ENCODE measurements around the gene AMHR2. TPM values are rescaled to one million over a fixed set of nuclear protein-coding genes. Genes with fewer than 3 reads are reported as not detected.

AMHR2 gene
- total and polyA plus RNA-seq, 9 of the 15 experiments (the other 6 are each of a cell fraction or from before 2014, with no cell fraction given): 8.9 to 49.7 (median 19.3) TPM

DNA sequence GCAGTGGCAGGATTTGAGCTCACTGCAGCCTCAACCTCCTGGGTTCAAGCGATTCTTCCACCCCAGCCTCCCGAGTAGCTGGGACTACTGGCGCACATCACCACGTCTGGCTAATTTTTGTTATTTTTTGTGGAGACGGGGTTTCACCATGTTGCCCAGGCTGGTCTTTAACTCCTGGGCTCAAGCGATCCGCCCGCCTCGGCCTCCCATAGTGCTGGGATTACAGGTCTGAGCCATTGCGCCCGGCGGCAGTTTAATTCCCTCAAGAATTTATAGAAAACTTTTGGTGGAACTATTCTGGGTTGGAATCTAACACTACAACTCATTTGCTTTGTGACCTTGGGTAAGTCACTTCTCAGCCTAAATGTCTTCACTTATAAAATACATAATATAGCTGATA is 45.4 kb upstream of the AMHR2 start (continued):
- TF ChIP-seq BCL6 (CRISPR knock-in tag; IDR thresholded peaks at IDR 0.05): no peak
- TF ChIP-seq, protein P1, sequence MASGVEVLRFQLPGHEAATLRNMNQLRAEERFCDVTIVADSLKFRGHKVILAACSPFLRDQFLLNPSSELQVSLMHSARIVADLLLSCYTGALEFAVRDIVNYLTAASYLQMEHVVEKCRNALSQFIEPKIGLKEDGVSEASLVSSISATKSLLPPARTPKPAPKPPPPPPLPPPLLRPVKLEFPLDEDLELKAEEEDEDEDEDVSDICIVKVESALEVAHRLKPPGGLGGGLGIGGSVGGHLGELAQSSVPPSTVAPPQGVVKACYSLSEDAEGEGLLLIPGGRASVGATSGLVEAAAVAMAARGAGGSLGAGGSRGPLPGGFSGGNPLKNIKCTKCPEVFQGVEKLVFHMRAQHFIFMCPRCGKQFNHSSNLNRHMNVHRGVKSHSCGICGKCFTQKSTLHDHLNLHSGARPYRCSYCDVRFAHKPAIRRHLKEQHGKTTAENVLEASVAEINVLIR (CRISPR knock-in tag; IDR thresholded peaks at IDR 0.05): no peak
- TF ChIP-seq ZEB2 (IDR thresholded peaks at IDR 0.05): no peak
- TF ChIP-seq, protein P2, sequence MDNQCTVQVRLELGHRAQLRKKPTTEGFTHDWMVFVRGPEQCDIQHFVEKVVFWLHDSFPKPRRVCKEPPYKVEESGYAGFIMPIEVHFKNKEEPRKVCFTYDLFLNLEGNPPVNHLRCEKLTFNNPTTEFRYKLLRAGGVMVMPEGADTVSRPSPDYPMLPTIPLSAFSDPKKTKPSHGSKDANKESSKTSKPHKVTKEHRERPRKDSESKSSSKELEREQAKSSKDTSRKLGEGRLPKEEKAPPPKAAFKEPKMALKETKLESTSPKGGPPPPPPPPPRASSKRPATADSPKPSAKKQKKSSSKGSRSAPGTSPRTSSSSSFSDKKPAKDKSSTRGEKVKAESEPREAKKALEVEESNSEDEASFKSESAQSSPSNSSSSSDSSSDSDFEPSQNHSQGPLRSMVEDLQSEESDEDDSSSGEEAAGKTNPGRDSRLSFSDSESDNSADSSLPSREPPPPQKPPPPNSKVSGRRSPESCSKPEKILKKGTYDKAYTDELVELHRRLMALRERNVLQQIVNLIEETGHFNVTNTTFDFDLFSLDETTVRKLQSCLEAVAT (IDR thresholded peaks at IDR 0.05): peak in 1 of 2 experiments; percentile 64; a peak in 2 of 4 replicates
- no peak for TF ChIP-seq NR3C1 (CRISPR knock-in tag; IDR thresholded peaks at IDR 0.05)
- TF ChIP-seq SMAD2 (IDR thresholded peaks at IDR 0.05; ENCODE audit: low read depth, low read length): no peak
- peak in 1 of 2 experiments; percentile 14; a peak in 1 of 4 replicates for TF ChIP-seq TEAD1 (CRISPR knock-in tag; IDR thresholded peaks at IDR 0.05)
- TF ChIP-seq KLF6 (CRISPR knock-in tag; IDR thresholded peaks at IDR 0.05; ENCODE audit: borderline replicate concordance): no peak
- TF ChIP-seq SRSF7 (optimal IDR thresholded peaks at IDR 0.05; ENCODE audit: low read depth, low read length): no peak

All from K562 (cell line).